CD4-positive, alpha-beta T cell (primary cell): ENCODE results near the gene CDK17. TPM values are rescaled to one million over a fixed set of nuclear protein-coding genes. Genes with fewer than 3 reads are reported as not detected.
A peak's percentile ranks its signal among the peaks of the same experiment; 100 is the strongest.

Experiments
- ATAC-seq: fragments of 200-7000 bp; cut with Tn5 transposase; one replicate; pipeline ENCODE4 v1.10.0; 2022; ENCODE audit warnings: mild to moderate bottlenecking; ENCODE audit not compliant: poor library complexity
- CTCF ChIA-PET: fragments of 350-600 bp; sonication (Branson Sonifier 250); formaldehyde crosslinking; loops from one replicate; lab custom pipeline; 2021; ENCODE audit warnings: antibody characterized with exemption, inconsistent platforms; lab: Charles Lee
- POLR2A ChIA-PET: fragments of 350-600 bp; sonication (Branson Sonifier 250); formaldehyde crosslinking; loops from one replicate; lab custom pipeline; 2021; ENCODE audit warnings: antibody characterized with exemption, inconsistent platforms; lab: Charles Lee
- DNase-seq, 14 experiments: peaks; one replicate each; pipeline ENCODE4 v3.0.0-alpha.2; 2013 to 2020; ENCODE audit warnings: mixed read lengths in 2 of 14
- H3K27ac ChIP-seq, 2 donors: one replicate each; pipeline versions ENCODE4 v1.5.1 to v1.7.0; 2013; ENCODE audit warnings: low read length in 2 of 2, low read depth in 1 of 2, mild to moderate bottlenecking in 1 of 2
- H3K27me3 ChIP-seq, 2 experiments: 1 replicate in 1 of 2; 2 replicates in 1 of 2; pipeline versions ENCODE4 v1.6.1 to v1.7.0; 2013; ENCODE audit warnings: low read length in 2 of 2, control low read depth in 1 of 2, mild to moderate bottlenecking in 1 of 2, moderate library complexity in 1 of 2; ENCODE audit not compliant: insufficient read depth in 2 of 2, control insufficient read depth in 1 of 2
- H3K36me3 ChIP-seq: one replicate; pipeline ENCODE4 v1.6.1; 2013; ENCODE audit warnings: low read length, control low read depth; ENCODE audit not compliant: insufficient read depth
- H3K4me1 ChIP-seq: one replicate; pipeline ENCODE4 v1.6.1; 2013; ENCODE audit warnings: low read length, control low read depth; ENCODE audit not compliant: insufficient read depth
- H3K4me3 ChIP-seq: one replicate; pipeline ENCODE4 v1.5.1; 2013; ENCODE audit warnings: mild to moderate bottlenecking, low read length, moderate library complexity
- H3K9me3 ChIP-seq, 2 experiments: 1 replicate in 1 of 2; 2 replicates in 1 of 2; pipeline versions ENCODE4 v1.6.1 to v1.7.0; 2013; ENCODE audit warnings: low read length in 2 of 2, mild to moderate bottlenecking in 2 of 2, control low read depth in 1 of 2, moderate library complexity in 1 of 2; ENCODE audit not compliant: control insufficient read depth in 1 of 2, insufficient read depth in 1 of 2
- H3K27ac Mint-ChIP-seq: one replicate; pipeline ENCODE4 v1.8.0; 2020; ENCODE audit warnings: mixed read lengths
- H3K27me3 Mint-ChIP-seq: one replicate; pipeline ENCODE4 v1.8.0; 2021; ENCODE audit warnings: mixed read lengths
- H3K36me3 Mint-ChIP-seq: one replicate; pipeline ENCODE4 v1.8.0; 2021; ENCODE audit warnings: low read depth, mixed read lengths
- H3K4me1 Mint-ChIP-seq: one replicate; pipeline ENCODE4 v1.8.0; 2021; ENCODE audit warnings: low read depth, mixed read lengths
- H3K4me3 Mint-ChIP-seq: one replicate; pipeline ENCODE4 v1.8.0; 2020; ENCODE audit warnings: mild to moderate bottlenecking, mixed read lengths
- H3K9me3 Mint-ChIP-seq: one replicate; pipeline ENCODE4 v1.8.0; 2020; ENCODE audit warnings: mixed read lengths
- CTCF ChIP-seq: fragments of 200-600 bp; IDR thresholded peaks from one replicate; pipeline ENCODE4 v1.8.0; 2022; ENCODE audit warnings: antibody characterized with exemption, mild to moderate bottlenecking
- intact Hi-C, 2 experiments: fragments of 100-400 bp; cut with DNase I in 1 of 2; cut with micrococcal nuclease in 1 of 2; formaldehyde crosslinking; loops; one replicate each; pipeline versions ENCODE4 v1.15.1 to v1.9.0; 2023 to 2025; cut with DNase I, micrococcal nuclease
- total RNA-seq, 174 experiments: library from RNA in 2 of 174; stranded (reverse) in 2 of 174; gene quantifications; one replicate each; pipeline ENCODE4 v1.2.3 and lab custom pipeline; 2021 to 2026

CDK17 gene
- total RNA-seq, 2 experiments from 2014 or later, result 112 to 113 TPM

GRCh38 chr12:96416033-96416799 lies 16.0 kb upstream of the CDK17 start:
- ATAC-seq (no peak), DNase-seq (peak in 2 of 14 experiments; percentile 42 to 54)
- no peaks in the 10 kb centered on the region for H3K36me3 ChIP-seq
- intact Hi-C loops, result loop anchor here in 1 of 2 experiments (5.0 kb wide), 1 partner anchor 51 kb away; no protein-coding TSS in a partner anchor
- Mint-ChIP-seq H3K4me1 (peaks cover 22% of the 10 kb centered on the region), H3K9me3 (no peaks in the 10 kb centered on the region), H3K27ac (no peak overlapping the region), H3K36me3 (no peaks in the 10 kb centered on the region), H3K4me3 (no peak overlapping the region), H3K27me3 (no peaks in the 10 kb centered on the region)
- ChIA-PET CTCF (no interaction called here), POLR2A (no interaction called here)
- no peak for TF ChIP-seq CTCF
- no peaks in the 10 kb centered on the region for H3K27me3 ChIP-seq
- H3K4me1 ChIP-seq, result peaks cover 7% of the 10 kb centered on the region
- no peaks in the 10 kb centered on the region for H3K9me3 ChIP-seq
- no peak overlapping the region for H3K4me3 ChIP-seq
- no peak overlapping the region for H3K27ac ChIP-seq

- intact Hi-C loops, result loop anchor here in 1 of 2 experiments (5.0 kb wide), 1 partner anchor 53 kb away; no protein-coding TSS in a partner anchor
- no peak overlapping the region for H3K27ac Mint-ChIP-seq
- H3K4me1 ChIP-seq, result no peaks in the 10 kb centered on the region
- H3K27me3 ChIP-seq, result no peaks in the 10 kb centered on the region
- H3K9me3 ChIP-seq, result no peaks in the 10 kb centered on the region
- H3K36me3 ChIP-seq, result no peaks in the 10 kb centered on the region
- no peak overlapping the region for H3K4me3 Mint-ChIP-seq
- ChIA-PET CTCF (interaction anchor here (0.7 to 1.3 kb wide), 3 partner anchors 19 to 102 kb away, joined by 3 read pairs; no protein-coding TSS in a partner anchor), POLR2A (no interaction called here)
- H3K4me1 Mint-ChIP-seq, result peaks cover 8% of the 10 kb centered on the region
- H3K36me3 Mint-ChIP-seq, result no peaks in the 10 kb centered on the region
- ATAC-seq (no peak), DNase-seq (no peak)
- H3K27ac ChIP-seq, result no peak overlapping the region
- H3K9me3 Mint-ChIP-seq, result no peaks in the 10 kb centered on the region
- H3K4me3 ChIP-seq, result no peak overlapping the region
- no peak for TF ChIP-seq CTCF
- no peaks in the 10 kb centered on the region for H3K27me3 Mint-ChIP-seq
Measured at GRCh38 chr12:96414637-96415036, 14.4 kb upstream of the CDK17 start.

GRCh38 chr12:96412431-96412830 lies 12.2 kb upstream of the CDK17 start:
- no peak for TF ChIP-seq CTCF
- Histone ChIP-seq H3K4me3 (no peak overlapping the region), H3K36me3 (no peaks in the 10 kb centered on the region), H3K4me1 (no peaks in the 10 kb centered on the region), H3K27ac (no peak overlapping the region), H3K27me3 (no peaks in the 10 kb centered on the region), H3K9me3 (no peaks in the 10 kb centered on the region)
- Mint-ChIP-seq H3K4me3 (no peak overlapping the region), H3K9me3 (no peaks in the 10 kb centered on the region), H3K27ac (no peak overlapping the region), H3K4me1 (peaks cover 8% of the 10 kb centered on the region), H3K27me3 (no peaks in the 10 kb centered on the region), H3K36me3 (no peaks in the 10 kb centered on the region)
- ChIA-PET CTCF (interaction anchor here (0.6 to 1.6 kb wide), 3 partner anchors 10 to 64 kb away, joined by 3 to 4 read pairs (median 4); no protein-coding TSS in a partner anchor), POLR2A (interaction anchor here (0.6 to 2.3 kb wide), 2 partner anchors 12 to 65 kb away, joined by 3 to 10 read pairs; partner anchors contain the start of gene CDK17)
- ATAC-seq (no peak), DNase-seq (no peak)
- intact Hi-C loops, result no loop called here
